HepG2 (cell line): ENCODE results near the gene CXCR4. TPM values are rescaled to one million over a fixed set of nuclear protein-coding genes. Genes with fewer than 3 reads are reported as not detected.

Experiments
- ATAC-seq: fragments of 200-7000 bp; cut with Tn5 transposase; 3 replicates; pipeline ENCODE4 v1.9.1; 2020; ENCODE audit warnings: mild to moderate bottlenecking, moderate library complexity
- BruUV-seq: library from RNA; stranded (reverse); fragments of 400-500 nt; replicated peaks from 2 replicates; lab custom pipeline; 2021; lab: Mats Ljungman, UMichigan
- CTCF ChIA-PET: fragments of 300-600 bp; formaldehyde crosslinking; extraction: SDS; loops from one replicate; lab custom pipeline; 2021; ENCODE audit warnings: low total read pairs, inconsistent platforms, low intra/inter-chr PET ratio; lab: Yijun Ruan, JAX
- POLR2A ChIA-PET: fragments of 350-600 bp; sonication (Branson Sonifier 250); formaldehyde crosslinking; loops from one replicate; lab custom pipeline; 2020; ENCODE audit warnings: antibody characterized with exemption, inconsistent platforms; lab: Yijun Ruan, JAX
- DNase-seq: peaks from one replicate; pipeline ENCODE4 v3.0.0-alpha.2; 2015; ENCODE audit warnings: low spot score
- FAIRE-seq: peaks from 3 replicates; lab custom pipeline; 2011; peaks lifted over from hg19 to GRCh38; lab: Jason Lieb, UNC
- H2AFZ ChIP-seq: one replicate; pipeline ENCODE4 v1.6.1; 2011; ENCODE audit warnings: low read length, inconsistent platforms
- H3K27ac ChIP-seq: fragments of 300-600 bp; 3 replicates; pipeline ENCODE4 v1.8.0; 2011; ENCODE audit warnings: mixed run types, mild to moderate bottlenecking, mixed read lengths, low read length, inconsistent platforms; ENCODE audit not compliant: insufficient read depth; ENCODE audit errors: extremely low read length
- H3K27me3 ChIP-seq, 2 experiments: fragments of 200-600 bp in 1 of 2; 2 replicates in 1 of 2; 3 replicates in 1 of 2; pipeline versions ENCODE4 v1.6.0 to v1.8.0; 2011; ENCODE audit warnings: low read length in 2 of 2, mild to moderate bottlenecking in 2 of 2, moderate library complexity in 2 of 2, inconsistent platforms in 1 of 2; ENCODE audit not compliant: insufficient read depth in 2 of 2, control insufficient read depth in 1 of 2
- H3K36me3 ChIP-seq, 2 experiments: fragments of 200-600 bp in 1 of 2; replicated peaks in 1 of 2; 2 replicates in 1 of 2; 3 replicates in 1 of 2; pipeline versions ENCODE4 v1.5.1 to v1.8.0; 2011; ENCODE audit warnings: low read length in 2 of 2, inconsistent platforms in 1 of 2; ENCODE audit not compliant: insufficient read depth in 2 of 2, control insufficient read depth in 1 of 2
- H3K4me1 ChIP-seq: 2 replicates; pipeline ENCODE4 v1.5.1; 2012; ENCODE audit warnings: low read length, inconsistent platforms; ENCODE audit not compliant: insufficient read depth
- H3K4me2 ChIP-seq: 2 replicates; pipeline ENCODE4 v1.6.0; 2011; ENCODE audit warnings: low read depth, low read length, inconsistent platforms
- H3K4me3 ChIP-seq, 3 experiments: fragments of 200-600 bp in 1 of 3; sonication (generic), shearing (Covaris generic) in 1 of 3; replicated peaks in 1 of 3; 2 replicates each; pipeline ENCODE4 v1.5.1; 2011 to 2016; ENCODE audit warnings: low read length in 3 of 3, inconsistent platforms in 2 of 3, low read depth in 2 of 3, mild to moderate bottlenecking in 2 of 3, control low read depth in 1 of 3, mixed read lengths in 1 of 3; ENCODE audit not compliant: insufficient read depth in 1 of 3
- H3K79me2 ChIP-seq: one replicate; pipeline ENCODE4 v1.6.1; 2011; ENCODE audit warnings: low read length, inconsistent platforms; ENCODE audit not compliant: insufficient read depth
- H3K9ac ChIP-seq: 2 replicates; pipeline ENCODE4 v1.6.0; 2011; ENCODE audit warnings: mild to moderate bottlenecking, low read depth, low read length, inconsistent platforms; ENCODE audit not compliant: insufficient read depth
- H3K9me3 ChIP-seq: 2 replicates; pipeline ENCODE4 v1.5.1; 2012; ENCODE audit warnings: mild to moderate bottlenecking, low read length
- H4K20me1 ChIP-seq: 2 replicates; pipeline ENCODE4 v1.6.0; 2011; ENCODE audit warnings: inconsistent platforms, mild to moderate bottlenecking, low read length, moderate library complexity; ENCODE audit not compliant: insufficient read depth
- AHR ChIP-seq: IDR thresholded peaks from 2 replicates; pipeline ENCODE4 v1.6.1; 2018; ENCODE audit warnings: missing genetic modification reagents, missing compliant biosample characterization
- CTCF ChIP-seq: sonication (generic); formaldehyde crosslinking; IDR thresholded peaks from 2 replicates; pipeline ENCODE4 v1.5.0; 2020; ENCODE audit warnings: mild to moderate bottlenecking, missing genetic modification reagents, moderate library complexity
- ESRRA ChIP-seq: sonication (generic); formaldehyde crosslinking; IDR thresholded peaks from 2 replicates; pipeline ENCODE4 v1.5.1; 2020; ENCODE audit warnings: mild to moderate bottlenecking, low read depth, missing genetic modification reagents
- FOXO1 ChIP-seq: sonication (generic); formaldehyde crosslinking; IDR thresholded peaks from 2 replicates; pipeline ENCODE4 v1.4.0; 2020; ENCODE audit warnings: missing genetic modification reagents
- GATAD1 ChIP-seq: IDR thresholded peaks from 2 replicates; pipeline ENCODE4 v1.6.1; 2016; ENCODE audit warnings: missing genetic modification reagents, missing compliant biosample characterization
- GFI1 ChIP-seq: sonication (generic); formaldehyde crosslinking; IDR thresholded peaks from 2 replicates; pipeline ENCODE4 v1.5.0; 2020; ENCODE audit warnings: missing genetic modification reagents, mild to moderate bottlenecking, borderline replicate concordance
- MIER3 ChIP-seq: IDR thresholded peaks from 2 replicates; pipeline ENCODE4 v1.6.1; 2016; ENCODE audit warnings: missing compliant biosample characterization, borderline replicate concordance
- SIX1 ChIP-seq: sonication (generic); formaldehyde crosslinking; IDR thresholded peaks from 2 replicates; pipeline ENCODE4 v1.4.0; 2020; ENCODE audit warnings: missing genetic modification reagents, borderline replicate concordance
- SMYD3 ChIP-seq: sonication (generic); formaldehyde crosslinking; IDR thresholded peaks from 2 replicates; pipeline ENCODE4 v1.8.1; 2023; ENCODE audit warnings: mild to moderate bottlenecking, missing genetic modification reagents
- SOX5 ChIP-seq: IDR thresholded peaks from 2 replicates; pipeline ENCODE4 v1.6.1; 2016; ENCODE audit warnings: borderline replicate concordance
- ZBTB33 ChIP-seq: sonication (generic); formaldehyde crosslinking; IDR thresholded peaks from 2 replicates; pipeline ENCODE4 v1.4.0; 2020; ENCODE audit warnings: missing genetic modification reagents
- ZNF232 ChIP-seq: sonication (generic); formaldehyde crosslinking; IDR thresholded peaks from 2 replicates; pipeline ENCODE4 v1.4.0; 2020; ENCODE audit warnings: missing genetic modification reagents, borderline replicate concordance
- ZNF687 ChIP-seq: sonication (generic); formaldehyde crosslinking; IDR thresholded peaks from 2 replicates; pipeline ENCODE4 v1.5.1; 2020; ENCODE audit warnings: mild to moderate bottlenecking, missing genetic modification reagents, moderate library complexity
- WGBS: methylation state at CpG from one replicate; pipeline ENCODE4 v1.1.6; 2017; ENCODE audit warnings: low lambda C conversion rate; 5-methylcytosine and 5-hydroxymethylcytosine counted together
- in situ Hi-C: cut with HindIII; loops from 2 replicates; pipeline ENCODE4 v1.10.0; 2017; ENCODE audit warnings: low pct_unique_long_range_greater_than_20kb; ENCODE audit not compliant: extremely low pct_ligation_motif_present
- intact Hi-C: fragments of 100-400 bp; cut with micrococcal nuclease; formaldehyde crosslinking; loops from one replicate; pipeline ENCODE4 v1.10.0; 2022; ENCODE audit not compliant: unreplicated experiment
- polyA plus RNA-seq, 8 experiments: library from polyadenylated mRNA; depleted of rRNA in 3 of 8; stranded (reverse) in 7 of 8; unstranded in 1 of 8; fragments of >200 nt; fragmentation: Illumina TruSeq in 4 of 8; extraction: Trizol in 4 of 8; gene quantifications; 2 replicates each; pipeline versions ENCODE4 v1.2.1 to v1.2.3, GENCODE V29; 2011 to 2016; ENCODE audit warnings: low read depth in 4 of 8, missing spikeins in 1 of 8, mixed read lengths in 1 of 8; ENCODE audit not compliant: insufficient read depth in 1 of 8
- total RNA-seq, 5 experiments: library from RNA; depleted of rRNA; stranded (reverse); fragments of >200 nt; fragmentation: Illumina TruSeq; extraction: Trizol; gene quantifications; 2 replicates each; pipeline ENCODE4 v1.2.3, GENCODE V29; 2016; ENCODE audit warnings: low read depth in 1 of 5

CXCR4 gene
- total and polyA plus RNA-seq, 2 of the 13 experiments (the other 11 are each of a cell fraction or from before 2014, with no cell fraction given) = 0.34 to 0.55 TPM

- H4K20me1 ChIP-seq = no peaks in the 10 kb centered on the region
- no peaks in the 10 kb centered on the region for H3K9me3 ChIP-seq
- H3K4me1 ChIP-seq = no peaks in the 10 kb centered on the region
- in situ Hi-C loops = no loop called here
- ChIA-PET POLR2A (no interaction called here), CTCF (interaction anchor here (0.6 kb wide), 1 partner anchor 162 kb away, joined by 3 read pairs; no protein-coding TSS in a partner anchor)
- H3K36me3 ChIP-seq = no peaks in the 10 kb centered on the region
- H3K79me2 ChIP-seq = no peaks in the 10 kb centered on the region
- H3K27me3 ChIP-seq = peaks cover 0 to 9% of the 10 kb centered on the region in 2 experiments; a peak in 2 of 5 replicates
- FAIRE-seq (no peak), ATAC-seq (peak; percentile 58), DNase-seq (no peak)
- H3K4me3 ChIP-seq = no peak overlapping the region
- WGBS = 45% methylated on average over 12 of the region's 12 CpGs
- H3K4me2 ChIP-seq = no peak overlapping the region
- H3K27ac ChIP-seq = no peak overlapping the region
- BruUV-seq = no TSS peak
- intact Hi-C loops = loop anchor here (1.0 kb wide), 1 partner anchor 159 kb away; no protein-coding TSS in a partner anchor
- no peak for TF ChIP-seq SMYD3
- TF ChIP-seq GATAD1 (CRISPR knock-in tag) = no peak
- TF ChIP-seq CTCF = peak; percentile 40; the same call in 1 of the 2 replicates
- no peak for TF ChIP-seq AHR
- TF ChIP-seq ZNF232 (CRISPR knock-in tag) = no peak
- no peak for TF ChIP-seq FOXO1 (CRISPR knock-in tag)
- no peak for TF ChIP-seq SIX1 (CRISPR knock-in tag)
- no peak for TF ChIP-seq SOX5 (CRISPR knock-in tag)
- no peak for TF ChIP-seq ZNF687
- peak; percentile 78; the same call in 1 of the 2 replicates for TF ChIP-seq ZBTB33 (CRISPR knock-in tag)
- TF ChIP-seq MIER3 (CRISPR knock-in tag) = no peak
- TF ChIP-seq GFI1 (CRISPR knock-in tag) = no peak
- TF ChIP-seq ESRRA = no peak
- TF ChIP-seq, all 625 proteins: peak for 2
- H2AFZ ChIP-seq = no peak overlapping the region
- H3K9ac ChIP-seq = no peak overlapping the region
These were observed 42.5 kb downstream of the CXCR4 start for GRCh38 chr2:136075476-136075875.
